ENCODE results near the gene NMRK1.

NMRK1 gene

DNA sequence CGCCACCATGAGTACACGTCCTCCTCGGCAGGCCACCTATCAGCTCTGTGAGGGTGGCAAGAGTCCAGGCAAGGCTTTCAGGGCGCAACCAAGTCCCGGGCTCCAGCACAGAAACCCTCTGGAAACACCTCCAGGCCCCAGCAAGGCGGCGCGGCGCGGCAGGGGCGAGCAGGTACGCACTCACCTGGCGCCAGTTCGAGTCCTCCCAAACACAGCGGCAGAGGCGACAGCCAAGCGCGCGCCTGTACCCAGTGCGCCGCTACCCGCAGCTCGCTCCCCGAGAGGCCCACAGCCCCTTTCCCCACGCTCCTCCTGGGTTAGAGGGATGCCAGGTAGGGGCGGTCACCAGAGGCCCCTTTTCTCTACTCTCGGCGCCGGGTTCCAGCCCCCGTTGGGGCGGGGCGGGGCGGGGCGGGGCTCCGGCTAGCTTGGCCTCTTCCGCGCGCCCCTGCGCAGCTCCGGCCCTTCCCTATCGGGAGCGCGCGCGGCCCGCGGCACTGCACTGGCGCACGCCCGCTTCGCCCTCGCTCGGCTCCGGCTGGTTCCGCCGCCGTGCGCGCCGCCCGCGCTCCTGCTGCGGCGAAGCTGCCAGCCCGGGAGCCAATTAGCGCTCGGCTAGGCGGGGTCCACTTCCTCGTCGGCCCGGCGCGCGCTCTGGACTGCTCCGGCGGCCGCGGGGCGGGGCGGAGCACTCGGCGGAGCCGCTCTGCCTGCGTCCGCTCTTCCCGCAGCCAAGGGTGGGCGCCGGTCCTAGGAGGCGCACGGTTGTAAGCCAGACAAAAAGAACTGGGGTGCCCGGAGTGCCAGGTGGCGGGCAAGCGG, at the start of gene NMRK1, which contains the start of gene OSTF1:
TSS of gene NMRK1 (minus strand) at position 332 of the 822 bp plus-strand sequence. CDS start 5,040 bp downstream, outside the sequence.
TSS of gene OSTF1 (plus strand) at position 691 of the 822 bp plus-strand sequence. CDS start 179 bp downstream, outside the sequence.
- peak; percentile 88 to 90 (median 90) for DNase-seq (ENCODE audit: low read depth in 3 of 3)

- no peak for DNase-seq (ENCODE audit: low read depth in 3 of 3)
Observed at GRCh38 chr9:75134495-75134894, 46.5 kb upstream of the NMRK1 start.

DNA sequence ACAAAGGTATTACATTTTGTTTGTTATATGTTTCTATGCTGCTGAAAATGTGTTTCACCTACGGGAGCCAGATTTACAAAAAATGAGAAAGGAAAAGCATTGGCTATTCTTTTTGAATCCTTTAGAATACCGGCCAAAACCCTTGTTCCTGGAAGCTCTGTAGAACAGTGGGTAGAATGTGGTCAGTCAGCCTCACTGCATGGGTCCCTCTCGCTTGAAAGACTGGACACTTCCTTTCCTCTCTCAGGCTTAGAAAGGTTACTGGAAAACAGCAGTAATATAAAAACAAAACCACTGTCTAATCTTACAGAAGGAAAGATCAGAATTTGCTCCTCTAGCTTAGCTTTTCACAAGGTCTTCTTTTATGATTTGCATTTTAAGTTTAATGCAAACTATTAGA, 45.4 kb upstream of the NMRK1 start:
- no peak for DNase-seq (ENCODE audit: low read depth in 3 of 3)

DNA sequence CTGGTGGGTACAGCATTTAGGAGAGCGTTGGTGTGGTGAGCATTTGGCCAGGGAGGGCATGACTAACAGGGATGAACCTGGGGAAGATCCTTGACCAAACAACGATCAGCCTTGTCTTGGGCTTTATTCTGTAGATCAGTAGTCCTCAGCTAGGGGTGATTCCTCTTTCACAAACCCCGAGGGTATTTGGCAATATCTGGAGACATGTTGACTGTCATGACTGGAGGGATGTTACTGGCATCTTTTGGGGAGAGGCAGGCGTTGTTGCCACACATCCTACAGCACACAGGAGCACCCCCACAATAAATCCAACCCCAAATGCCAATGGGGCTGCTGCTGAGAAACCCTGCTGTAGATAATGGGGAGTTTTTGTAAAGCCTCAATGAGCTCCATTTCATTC, 44.3 kb upstream of the NMRK1 start:
- no peak for DNase-seq (ENCODE audit: low read depth in 3 of 3)

DNA sequence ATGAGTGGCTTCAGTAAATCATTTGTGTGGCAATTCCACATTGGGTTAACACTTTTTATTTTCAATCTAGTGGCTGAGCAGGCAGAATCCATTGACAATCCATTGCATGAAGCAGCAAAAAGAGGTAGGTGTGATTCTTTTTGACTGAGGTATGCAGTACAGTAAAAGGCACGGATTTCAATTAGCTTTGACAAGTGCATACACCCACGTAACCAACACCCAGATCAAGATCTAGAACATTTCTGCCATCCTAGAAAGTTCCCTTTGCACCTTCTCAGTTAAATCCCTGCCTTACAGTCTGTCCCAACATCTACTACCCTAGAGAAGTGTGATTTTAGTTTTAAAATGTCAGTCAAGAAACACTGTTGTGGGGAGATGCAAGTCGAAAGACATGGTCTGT, 43.7 kb upstream of the NMRK1 start:
- no peak for DNase-seq (ENCODE audit: low read depth in 3 of 3)

DNA sequence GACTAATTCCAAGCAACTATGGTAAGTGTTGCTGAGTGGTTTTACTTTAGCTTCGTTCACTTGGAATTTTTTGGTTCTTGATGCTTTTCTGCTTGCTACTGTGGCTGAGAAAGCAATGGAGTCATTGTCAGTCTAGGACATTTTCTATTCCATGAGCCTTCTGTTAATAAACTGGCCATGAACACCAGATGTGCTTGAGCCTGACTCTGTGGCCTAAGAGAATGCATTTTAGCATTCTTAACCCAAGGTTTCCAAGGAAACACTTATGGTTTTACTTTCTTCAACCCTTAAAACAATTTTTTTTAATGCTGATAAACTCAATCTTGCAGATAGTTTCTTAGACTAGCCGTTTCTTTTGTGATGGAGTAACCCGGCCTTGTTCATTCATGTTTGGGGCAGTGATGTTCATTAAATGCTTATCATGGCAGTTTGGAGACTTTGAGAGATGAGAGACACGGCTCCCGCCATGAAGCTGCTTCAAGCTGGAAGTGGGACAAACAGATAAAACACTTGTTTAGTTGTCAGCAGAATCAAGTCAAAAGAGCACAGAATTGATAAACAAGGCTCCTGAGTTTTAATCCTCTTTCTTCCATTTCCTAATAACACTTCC, 42.8 kb upstream of the NMRK1 start:
- DNase-seq (ENCODE audit: low read depth in 3 of 3): no peak

DNA sequence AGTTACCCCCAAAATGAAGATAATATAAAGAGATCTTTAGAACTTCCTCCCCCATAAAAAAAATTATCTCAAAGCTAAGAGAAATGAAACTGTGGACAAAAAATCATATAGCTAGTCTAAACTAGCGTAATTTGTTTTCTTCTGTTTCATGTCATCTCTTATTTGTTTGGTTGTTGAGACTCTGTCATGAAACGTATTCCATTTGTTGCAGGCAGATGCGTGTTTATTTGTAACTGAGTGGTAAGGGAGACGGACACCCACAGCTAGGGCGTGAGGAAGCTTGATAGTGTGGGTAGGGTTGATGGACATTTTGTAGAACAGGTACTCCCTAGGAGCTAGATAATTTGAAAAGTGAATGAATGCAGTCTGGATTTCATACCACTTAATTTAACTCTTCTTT, 42.2 kb upstream of the NMRK1 start:
- no peak for DNase-seq (ENCODE audit: low read depth in 3 of 3)

- DNase-seq (ENCODE audit: low read depth in 3 of 3): no peak
Observed at GRCh38 chr9:75128535-75128934, 40.6 kb upstream of the NMRK1 start.

GRCh38 chr9:75123696-75124095, 35.7 kb upstream of the NMRK1 start:
- DNase-seq (ENCODE audit: low read depth in 3 of 3): no peak

DNA sequence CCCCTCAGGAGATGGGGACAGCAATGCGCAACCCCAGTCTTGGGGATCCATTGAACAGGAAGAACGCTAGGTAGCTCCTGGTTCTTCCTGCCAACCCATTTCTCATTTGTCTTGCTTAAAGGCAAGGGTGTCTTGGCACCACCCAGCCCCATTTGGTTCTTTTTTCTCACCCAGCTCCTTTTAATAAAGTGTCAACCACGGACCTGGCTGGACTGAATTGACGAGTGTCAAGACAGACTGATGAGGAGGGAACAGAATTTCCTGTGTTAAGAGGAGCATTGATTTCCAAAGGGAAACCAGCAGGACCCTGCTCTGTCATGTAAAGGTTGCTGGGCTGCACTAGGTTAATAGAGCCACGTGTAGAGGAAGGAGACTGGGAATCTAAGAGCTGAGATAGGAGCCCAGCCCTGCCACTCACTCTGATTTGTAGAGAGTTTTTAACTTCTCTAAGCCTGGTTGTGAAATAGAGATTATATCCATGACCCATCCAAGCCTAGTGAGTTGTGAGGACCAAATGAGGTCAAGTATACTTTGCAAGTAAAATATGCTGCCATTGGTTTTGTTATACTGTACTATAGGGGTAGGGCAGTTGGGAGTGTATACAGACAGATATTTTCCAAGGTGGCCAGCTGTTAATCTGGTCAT, 34.1 kb upstream of the NMRK1 start:
- DNase-seq (ENCODE audit: low read depth in 3 of 3): no peak

DNA sequence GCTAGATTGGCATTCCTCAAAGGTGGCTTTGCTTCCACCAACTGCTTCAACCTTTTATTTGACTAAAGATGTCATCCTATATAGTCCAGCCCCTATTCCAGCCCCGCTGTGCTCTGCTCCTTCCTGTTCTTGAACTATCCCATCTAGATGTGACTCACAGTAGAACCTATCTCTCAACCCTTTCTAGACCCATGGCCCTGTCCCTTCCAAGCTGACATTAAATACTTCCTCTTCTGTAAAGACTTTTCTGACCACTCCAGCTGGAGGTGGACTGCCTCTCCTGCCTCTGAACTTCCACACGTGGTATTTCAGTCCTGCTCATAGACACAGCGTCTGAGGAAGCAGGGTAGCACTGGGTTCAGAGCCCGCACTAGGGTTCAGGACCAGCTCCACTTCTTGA, 32.7 kb upstream of the NMRK1 start:
- DNase-seq (ENCODE audit: low read depth in 3 of 3): no peak

DNA sequence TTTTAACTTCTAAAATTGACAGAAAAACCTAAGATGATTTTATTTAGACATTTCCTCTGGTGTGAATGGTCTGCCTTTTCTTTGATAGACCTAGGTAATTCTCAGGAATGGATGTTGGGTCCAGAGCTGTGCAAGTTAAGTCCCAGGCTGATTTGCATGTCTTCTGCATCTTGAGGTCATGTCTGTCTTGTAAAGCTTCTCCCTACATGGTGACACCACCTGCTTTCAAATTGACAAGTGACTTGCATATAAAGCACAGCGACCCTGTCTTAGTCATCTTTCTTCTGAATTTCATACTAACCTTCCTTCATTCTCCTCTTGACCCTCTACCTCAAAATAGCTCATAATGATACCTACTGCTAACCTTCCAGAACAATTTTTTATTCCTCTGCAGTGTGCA, 29.6 kb upstream of the NMRK1 start:
- no peak for DNase-seq (ENCODE audit: low read depth in 3 of 3)

DNA sequence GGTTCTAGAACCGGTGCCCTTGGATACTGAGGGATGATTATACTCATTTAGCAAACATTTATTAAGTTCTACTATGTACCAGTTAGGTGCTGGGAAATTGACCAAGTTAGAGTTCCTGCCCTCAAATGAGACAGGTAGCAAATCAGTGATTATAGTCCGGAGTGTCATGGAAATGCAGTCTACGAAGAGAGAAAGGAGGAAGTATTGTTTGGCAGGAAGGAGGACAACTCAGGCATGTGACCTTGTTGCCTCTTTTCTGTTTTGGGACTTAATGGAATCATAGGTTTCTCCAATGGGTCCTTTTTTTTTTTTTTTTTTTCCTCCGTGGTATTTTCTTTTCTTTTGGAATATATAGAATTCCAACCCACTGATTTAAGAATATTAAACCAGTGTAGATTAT, 28.4 kb upstream of the NMRK1 start:
- DNase-seq (ENCODE audit: low read depth in 3 of 3): no peak

DNA sequence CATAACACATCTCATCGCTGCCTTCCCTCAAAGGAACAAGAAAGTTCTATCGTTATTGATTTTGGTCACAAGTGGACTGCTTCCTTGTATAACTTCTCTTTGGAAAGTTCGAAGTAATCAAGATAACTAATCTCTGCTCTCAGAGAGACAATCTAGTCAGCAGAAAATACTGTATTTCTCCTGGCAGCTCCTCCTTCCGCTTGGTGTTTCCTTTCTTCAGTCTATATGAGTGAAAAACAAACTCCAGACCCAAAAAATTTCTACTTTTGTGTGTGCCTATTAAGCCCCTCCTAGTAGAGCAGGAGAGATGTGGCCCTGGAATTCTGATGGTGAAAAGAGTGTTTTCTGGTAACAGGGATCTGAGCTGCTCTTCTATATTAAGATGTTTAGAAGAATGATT, 24.8 kb upstream of the NMRK1 start:
- DNase-seq (ENCODE audit: low read depth in 3 of 3): no peak

DNA sequence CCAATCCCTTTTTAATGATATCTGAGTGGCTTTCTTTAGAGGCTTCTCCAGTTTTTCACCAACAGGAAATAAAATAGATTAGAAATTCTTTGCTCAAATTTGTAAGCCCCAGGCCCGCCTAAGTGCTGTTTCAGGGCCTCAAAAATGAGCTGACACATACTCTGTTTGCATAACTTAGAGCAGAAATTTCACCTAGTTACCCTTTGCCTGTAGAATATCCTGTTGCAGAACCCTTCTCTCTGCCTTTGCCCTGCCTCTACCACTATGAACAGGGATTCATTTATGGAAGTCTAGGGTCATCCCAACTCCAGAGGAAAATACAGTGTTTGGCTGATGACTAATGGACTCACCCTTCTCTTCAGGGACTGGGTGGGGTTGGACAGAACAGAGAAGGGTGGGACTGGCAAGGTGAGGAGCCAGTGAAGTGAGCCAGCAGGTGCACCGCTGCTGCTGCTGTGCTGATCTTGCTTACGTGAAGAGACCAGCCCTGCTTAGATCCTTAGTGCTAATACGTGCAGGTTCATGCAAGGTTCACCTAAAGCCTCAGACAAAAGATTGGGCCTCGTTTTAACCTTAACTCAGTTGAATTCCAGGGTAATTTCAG, 23.2 kb upstream of the NMRK1 start:
- DNase-seq (ENCODE audit: low read depth in 3 of 3): no peak

DNA sequence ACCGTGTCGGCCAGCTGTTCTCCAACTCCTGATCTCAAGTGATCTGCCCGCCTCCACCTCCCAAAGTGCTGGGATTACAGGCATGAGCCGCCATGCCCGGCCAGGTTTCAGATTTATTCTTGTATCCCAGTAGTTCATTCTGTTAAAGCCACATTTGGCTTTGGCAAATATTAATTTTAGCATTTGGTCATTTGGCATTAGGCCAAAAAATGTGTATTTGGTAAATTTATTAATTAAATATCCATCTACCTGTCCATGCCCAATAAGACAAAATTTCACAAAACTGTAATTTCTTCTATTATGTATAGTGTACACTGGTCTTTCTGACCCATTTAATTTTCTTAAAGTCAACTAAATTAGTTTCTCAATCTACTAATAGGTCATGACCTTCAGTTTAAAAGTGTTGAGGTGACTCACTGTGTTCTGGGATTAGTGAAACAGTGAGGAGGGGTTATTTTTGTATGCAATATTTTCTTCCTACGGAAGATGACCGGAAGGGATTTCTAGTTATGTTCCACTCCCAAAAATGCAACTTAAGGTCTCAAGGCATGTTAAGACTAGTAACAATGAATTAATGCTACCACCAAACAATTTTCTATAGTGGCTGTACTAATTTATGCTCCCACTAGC, 21.4 kb upstream of the NMRK1 start:
- no peak for DNase-seq (ENCODE audit: low read depth in 3 of 3)

GRCh38 chr9:75108571-75108970, 20.6 kb upstream of the NMRK1 start:
- no peak for DNase-seq (ENCODE audit: low read depth in 3 of 3)

- no peak for DNase-seq (ENCODE audit: low read depth in 3 of 3)
Observed at GRCh38 chr9:75106857-75107256, 18.9 kb upstream of the NMRK1 start.

- DNase-seq (ENCODE audit: low read depth in 3 of 3): no peak
Observed at GRCh38 chr9:75105841-75106240, 17.9 kb upstream of the NMRK1 start.

DNA sequence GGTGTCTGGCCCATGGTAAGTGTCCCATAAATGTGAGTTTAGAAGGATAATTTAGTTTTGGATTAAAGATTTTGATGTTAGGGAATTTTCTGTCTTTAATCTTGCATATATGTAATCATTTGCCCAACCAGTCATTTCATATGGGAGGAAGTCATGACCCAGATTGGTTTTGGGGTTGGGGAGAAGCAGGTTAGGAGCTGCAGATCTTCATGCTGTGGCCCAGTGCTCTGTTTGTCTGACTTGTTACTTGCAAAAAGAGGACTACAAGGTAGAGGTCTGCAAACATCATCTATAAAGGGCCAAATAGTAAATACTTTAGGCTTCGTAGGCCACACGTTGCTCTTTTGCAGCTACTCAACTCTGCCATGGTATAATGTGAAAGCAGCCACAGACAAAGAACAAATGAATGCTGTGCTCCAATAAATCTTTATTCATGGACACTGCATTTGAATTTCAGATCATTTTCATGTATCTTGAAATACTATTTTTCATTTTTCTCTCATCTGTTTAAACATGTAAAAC, 17.1 kb upstream of the NMRK1 start:
- no peak for DNase-seq (ENCODE audit: low read depth in 3 of 3)

DNA sequence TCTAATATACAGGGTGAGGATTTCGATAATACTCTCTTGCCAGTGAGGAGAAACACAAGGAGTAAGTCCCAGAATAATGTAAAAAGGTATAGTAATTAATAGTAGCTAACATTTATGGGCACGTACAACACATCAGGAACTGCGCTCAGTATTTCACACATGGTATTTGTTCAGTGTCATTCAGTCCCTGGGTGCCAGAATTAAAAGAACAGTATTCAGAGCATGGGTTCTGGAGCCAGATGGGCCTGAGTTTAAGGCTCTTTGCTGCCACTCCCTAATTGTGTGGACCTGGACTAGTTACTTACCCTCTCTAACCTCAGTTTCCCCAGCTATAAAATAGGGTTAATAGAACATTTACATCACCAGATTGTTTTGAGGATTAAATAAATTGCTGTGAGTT, 16.7 kb upstream of the NMRK1 start:
- no peak for DNase-seq (ENCODE audit: low read depth in 3 of 3)
